Gastroesophageal sphincter (tissue), 3 donors: ENCODE data around the gene MADD.

Source experiments
- POLR2A ChIP-seq, 2 donors: fragments of 450-650 bp; IDR thresholded peaks; one replicate each; pipeline ENCODE4 v1.6.1; 2017; ENCODE audit warnings: antibody characterized with exemption in 2 of 2, mild to moderate bottlenecking in 2 of 2, moderate library complexity in 1 of 2
- POLR2AphosphoS5 ChIP-seq: sonication (generic); formaldehyde crosslinking; IDR thresholded peaks from one replicate; pipeline ENCODE4 v1.6.1; 2017; ENCODE audit warnings: antibody characterized with exemption
- TF ChIP-seq, protein P1 (sequence below), 4 experiments: fragments of 200-600 bp in 2 of 4; fragments of 450-650 bp in 2 of 4; sonication (generic) in 1 of 4; IDR thresholded peaks; one replicate each; pipeline ENCODE4 v1.5.1; 2017 to 2019; ENCODE audit warnings: antibody characterized with exemption in 4 of 4, mild to moderate bottlenecking in 2 of 4, moderate library complexity in 2 of 4

GRCh38 chr11:47288066-47288465 lies 18.1 kb downstream of the MADD start:
- TF ChIP-seq, protein P1, sequence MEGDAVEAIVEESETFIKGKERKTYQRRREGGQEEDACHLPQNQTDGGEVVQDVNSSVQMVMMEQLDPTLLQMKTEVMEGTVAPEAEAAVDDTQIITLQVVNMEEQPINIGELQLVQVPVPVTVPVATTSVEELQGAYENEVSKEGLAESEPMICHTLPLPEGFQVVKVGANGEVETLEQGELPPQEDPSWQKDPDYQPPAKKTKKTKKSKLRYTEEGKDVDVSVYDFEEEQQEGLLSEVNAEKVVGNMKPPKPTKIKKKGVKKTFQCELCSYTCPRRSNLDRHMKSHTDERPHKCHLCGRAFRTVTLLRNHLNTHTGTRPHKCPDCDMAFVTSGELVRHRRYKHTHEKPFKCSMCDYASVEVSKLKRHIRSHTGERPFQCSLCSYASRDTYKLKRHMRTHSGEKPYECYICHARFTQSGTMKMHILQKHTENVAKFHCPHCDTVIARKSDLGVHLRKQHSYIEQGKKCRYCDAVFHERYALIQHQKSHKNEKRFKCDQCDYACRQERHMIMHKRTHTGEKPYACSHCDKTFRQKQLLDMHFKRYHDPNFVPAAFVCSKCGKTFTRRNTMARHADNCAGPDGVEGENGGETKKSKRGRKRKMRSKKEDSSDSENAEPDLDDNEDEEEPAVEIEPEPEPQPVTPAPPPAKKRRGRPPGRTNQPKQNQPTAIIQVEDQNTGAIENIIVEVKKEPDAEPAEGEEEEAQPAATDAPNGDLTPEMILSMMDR (IDR thresholded peaks at IDR 0.05): no peak
- TF ChIP-seq POLR2A (IDR thresholded peaks at IDR 0.05) (no peak), POLR2AphosphoS5 (no peak)
